GM20431 (cell line): ENCODE data around the gene DGKB.

Experiments
- in situ Hi-C: fragments of 300-500 bp; cut with MseI, MboI; formaldehyde crosslinking; loops from one replicate; pipeline ENCODE4 v1.15.0; 2020; ENCODE audit warnings: low sequenced_read_pairs; ENCODE audit not compliant: unreplicated experiment

Gene DGKB

DNA sequence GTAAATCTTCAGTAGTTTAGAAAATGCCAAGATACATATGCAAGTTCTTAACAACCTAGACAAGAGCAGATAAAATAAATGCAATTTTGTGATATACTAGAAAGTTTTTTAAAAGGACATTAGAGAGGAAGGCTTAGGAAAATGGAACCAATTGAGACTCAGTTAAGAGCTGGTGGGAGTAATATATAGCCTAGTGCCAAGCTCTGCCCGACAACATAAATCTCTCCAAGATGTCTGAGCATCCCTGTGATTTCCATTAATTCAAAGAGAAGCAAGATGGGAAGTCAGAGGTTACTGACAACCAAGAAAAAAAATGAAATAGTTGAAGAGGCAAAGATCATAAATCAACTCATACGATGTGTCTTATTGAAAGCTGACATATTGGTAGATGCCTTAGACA lies 74.5 kb downstream of the DGKB start:
- in situ Hi-C loops, result no loop called here

DNA sequence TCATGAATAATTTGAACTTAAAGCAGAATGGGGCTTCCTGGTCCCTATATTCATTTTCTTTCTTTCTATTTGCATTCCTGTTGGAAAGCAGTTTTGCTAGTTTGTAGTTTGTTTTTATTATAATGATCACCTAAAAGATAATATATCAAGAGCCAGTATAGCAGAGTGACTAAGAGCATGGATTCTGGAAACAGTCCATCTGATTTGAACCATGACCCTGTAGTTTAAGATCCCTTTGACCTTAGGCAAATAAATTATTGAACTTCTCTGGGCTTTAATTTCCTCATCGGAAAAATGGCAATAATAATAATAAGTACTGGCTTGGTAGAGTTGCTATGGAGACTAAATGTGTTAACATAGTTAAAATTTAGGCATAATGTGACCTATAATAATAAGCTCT lies 76.1 kb downstream of the DGKB start:
- in situ Hi-C loops, result no loop called here

DNA sequence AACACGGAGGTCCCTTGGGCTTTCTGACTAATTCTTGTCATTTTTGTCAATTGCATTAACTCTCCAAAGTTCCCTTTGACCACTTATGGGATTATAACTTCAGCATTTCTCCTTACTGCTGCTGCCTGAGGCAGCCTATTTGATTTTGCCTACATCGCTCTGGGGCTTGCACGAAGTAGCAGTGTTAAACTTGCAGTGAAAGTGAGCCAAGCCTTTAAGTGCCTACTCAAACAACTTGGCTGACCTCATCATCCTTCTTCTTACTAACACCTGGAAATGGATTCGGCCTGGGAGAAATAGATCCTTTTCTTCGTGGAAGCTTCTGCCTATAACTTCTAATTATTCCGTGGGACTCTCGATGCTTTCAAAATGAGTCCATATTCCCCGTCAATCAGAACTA lies 76.6 kb downstream of the DGKB start:
- in situ Hi-C loops, result no loop called here

DNA sequence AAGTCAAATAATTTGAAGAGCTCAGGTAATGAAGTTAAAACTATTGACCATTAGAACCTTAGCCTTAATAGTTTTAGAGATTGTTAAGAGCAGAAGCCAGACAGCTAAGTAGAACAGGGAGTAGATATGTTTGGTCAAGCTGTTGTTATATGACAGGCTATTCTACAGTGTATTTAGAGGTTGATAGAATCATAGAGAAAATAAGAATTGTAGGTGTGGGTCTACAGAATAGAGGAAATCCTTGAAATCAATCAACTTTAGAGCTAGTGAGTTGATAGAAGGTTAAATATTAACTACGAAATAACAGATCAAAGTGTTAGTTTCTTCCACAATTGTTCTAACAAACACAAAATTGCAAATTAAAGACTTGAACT lies 80.1 kb downstream of the DGKB start:
- in situ Hi-C loops, result no loop called here

DNA sequence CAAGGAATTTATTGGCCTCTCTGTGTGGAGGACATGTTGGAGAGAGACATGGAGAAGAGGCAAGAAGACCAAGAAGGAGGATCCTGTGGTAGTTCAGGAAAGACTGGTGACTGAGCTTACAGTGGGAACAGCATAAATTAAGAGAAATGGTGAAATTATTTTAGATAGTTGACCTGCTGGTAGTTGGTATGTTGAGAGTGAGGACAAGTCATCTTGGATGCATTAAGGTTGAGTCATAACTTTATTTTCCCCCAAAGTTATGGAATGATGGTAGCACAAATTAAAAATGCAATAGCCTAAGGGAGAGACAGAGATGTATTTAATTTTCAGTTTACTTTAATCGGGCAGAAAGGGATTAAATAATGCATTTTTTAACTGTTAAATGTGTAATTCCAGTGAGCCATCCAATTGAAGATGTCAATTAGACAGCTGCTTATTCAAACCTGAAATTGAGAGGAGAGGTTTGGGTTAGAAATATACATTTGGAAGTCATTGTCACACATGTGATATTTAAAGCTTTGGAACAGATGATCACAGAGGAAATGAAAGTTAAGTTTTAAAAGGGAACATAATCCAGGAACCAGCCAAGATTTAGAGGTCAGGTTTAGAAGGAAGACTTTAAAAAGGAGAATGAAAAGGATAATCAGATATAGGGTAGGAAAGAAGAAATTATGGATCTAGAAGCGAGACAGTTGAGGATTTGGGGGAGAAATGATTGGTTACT lies 80.6 kb downstream of the DGKB start:
- in situ Hi-C loops, result no loop called here

DNA sequence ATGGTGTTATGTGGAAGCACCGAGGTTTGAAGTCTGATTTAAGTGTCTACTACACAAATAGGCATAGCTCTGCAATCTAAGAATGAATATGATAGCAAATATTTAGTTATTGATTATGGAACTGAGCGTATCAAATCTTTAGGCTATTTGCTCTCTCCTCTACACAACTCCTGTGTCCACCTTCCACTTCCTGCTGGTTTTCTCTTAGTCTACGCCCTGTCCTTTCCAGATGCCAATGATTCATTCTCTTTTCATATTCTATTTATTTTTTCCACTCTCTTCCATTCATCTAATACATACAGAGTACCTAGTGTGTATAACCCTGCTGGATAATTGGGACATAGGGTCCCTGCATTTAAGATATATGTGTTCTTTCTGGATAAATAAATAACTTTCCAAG lies 83.7 kb downstream of the DGKB start:
- in situ Hi-C loops, result no loop called here

DNA sequence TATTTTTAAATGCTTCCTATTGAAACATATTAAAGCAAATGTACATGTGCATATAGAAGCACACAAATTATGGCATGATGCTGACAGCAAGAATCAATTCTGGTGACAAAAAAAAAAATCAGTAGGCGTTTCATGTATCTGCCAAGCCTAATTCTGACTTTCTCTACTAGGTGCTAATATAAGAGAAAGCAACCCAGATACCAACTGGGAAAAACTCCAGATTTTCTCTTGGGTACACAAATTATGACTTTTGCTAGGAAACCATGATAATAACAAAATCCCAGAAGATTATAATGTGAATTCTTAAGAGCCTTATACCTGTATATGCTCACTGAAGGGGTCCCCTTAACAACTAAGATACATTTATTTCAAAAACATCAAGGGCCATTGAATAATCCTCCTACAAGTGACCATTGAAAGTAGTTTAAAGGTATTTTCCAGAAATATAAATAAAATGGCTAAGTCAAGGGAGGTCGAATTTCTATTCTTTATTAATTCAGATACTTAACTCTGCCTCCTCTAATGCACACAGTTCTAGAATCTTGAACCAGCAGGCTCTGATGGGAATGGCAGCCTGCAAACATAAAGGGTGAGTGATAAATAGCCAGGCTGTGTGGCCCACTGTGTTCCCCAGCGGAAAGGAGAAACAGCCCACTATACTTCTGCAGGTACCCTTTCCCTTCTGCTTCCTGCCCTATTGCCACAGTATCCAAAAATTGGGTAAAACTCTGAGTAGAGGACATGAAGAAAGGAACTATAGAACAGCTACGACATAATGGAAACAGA lies 84.5 kb downstream of the DGKB start:
- in situ Hi-C loops, result no loop called here

DNA sequence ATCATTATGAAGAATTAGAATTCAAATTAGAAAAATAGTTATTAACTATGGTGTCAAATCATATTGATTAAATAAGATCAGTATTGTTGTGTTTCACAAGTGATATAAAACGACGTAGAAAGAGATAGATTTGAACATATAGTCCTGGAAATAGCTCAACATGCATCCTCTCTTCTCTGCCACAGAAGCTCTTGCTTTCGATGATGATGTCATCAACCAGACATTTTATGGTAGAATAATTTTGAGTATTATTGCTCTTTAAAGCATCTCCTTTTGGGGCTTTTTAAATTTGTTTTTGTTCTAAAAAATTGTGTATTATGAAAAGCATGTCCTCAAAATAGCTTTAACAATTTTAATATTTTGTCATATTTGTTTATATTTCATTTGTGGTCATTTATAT lies 95.0 kb downstream of the DGKB start:
- in situ Hi-C loops, result no loop called here

DNA sequence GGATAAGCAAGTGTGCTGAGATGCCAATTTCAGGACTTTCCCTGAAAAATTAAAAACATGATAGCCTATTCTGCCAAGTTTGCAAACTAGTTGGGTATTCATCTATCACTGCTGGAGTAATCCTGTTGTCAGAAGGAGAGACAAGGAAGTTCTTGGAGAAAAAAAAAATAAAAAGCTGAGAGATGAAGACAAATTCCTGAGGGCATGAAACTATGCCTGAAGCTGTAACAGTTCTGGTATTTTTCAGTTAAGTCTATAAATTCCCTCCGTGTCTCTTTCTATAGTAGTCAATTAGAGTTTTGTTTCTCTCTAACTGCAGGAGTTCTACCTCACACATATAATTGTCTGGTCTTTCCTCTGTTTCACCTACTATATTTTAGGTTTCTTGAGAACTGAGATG lies 95.7 kb downstream of the DGKB start:
- in situ Hi-C loops, result no loop called here

DNA sequence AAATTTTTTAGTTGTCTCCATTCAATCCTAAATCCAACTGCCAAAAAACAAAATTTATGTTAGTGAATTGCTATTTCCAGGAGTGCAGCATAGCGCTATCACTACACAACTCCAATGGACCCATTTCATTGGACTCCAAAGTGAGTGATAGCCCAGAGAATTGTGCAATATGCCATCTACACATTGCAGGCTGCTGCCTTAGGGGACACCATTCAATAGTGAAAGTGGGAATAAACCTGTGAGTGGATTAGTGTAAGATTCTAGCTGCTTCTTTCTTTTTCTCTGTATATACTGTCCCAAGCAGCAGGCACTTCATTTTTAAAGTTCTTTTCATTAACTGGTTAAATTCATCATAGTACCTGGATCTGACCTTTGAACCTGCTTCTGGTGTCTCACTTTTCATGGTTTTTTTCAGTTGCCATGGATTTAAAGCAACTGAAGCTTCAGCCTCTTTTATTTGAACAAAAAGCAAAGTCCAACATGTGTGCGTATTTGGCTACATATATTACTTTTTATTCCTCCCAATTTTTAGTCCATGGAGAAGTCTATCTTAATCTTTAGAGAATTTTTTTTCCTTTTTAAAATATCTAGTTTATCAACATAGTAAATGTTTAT lies 97.3 kb downstream of the DGKB start:
- in situ Hi-C loops, result no loop called here

DNA sequence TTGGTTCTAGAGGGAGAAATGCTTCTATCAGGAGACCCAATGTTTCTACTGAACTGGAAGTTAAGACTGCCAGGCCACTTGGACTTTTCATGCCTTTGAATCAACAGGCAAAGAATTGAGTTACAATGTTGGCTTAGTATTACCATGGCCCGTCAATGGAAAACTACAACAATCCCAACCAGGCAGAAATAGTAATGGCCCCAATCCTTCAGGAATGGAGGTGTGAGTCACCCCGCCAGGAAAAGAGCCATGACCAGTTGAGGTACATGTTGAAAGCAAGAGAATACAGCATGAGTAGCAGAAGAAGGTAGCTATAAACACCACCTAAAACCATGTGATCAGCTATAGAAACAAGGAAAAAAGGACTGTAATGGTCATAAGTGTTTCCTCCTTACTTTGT lies 101.9 kb downstream of the DGKB start:
- in situ Hi-C loops, result no loop called here

DNA sequence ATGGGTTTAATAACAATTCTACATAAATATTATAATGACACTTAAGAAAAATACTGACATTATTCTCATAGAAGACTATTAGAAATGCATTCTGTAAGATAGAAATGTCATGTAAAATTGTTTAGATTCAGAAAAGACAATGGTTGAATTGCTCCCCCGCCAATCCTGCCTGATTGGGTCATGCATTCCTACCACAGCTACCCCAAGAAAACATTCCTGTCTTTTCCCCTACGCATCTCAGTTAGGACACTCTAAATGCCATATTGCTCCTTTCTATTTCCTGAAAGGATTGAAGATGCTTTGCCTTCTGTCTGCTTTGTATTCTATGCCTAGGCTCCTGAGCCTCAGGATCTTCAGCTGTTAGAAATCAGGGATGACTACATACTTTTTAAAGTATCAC lies 109.4 kb downstream of the DGKB start:
- in situ Hi-C loops, result no loop called here

DNA sequence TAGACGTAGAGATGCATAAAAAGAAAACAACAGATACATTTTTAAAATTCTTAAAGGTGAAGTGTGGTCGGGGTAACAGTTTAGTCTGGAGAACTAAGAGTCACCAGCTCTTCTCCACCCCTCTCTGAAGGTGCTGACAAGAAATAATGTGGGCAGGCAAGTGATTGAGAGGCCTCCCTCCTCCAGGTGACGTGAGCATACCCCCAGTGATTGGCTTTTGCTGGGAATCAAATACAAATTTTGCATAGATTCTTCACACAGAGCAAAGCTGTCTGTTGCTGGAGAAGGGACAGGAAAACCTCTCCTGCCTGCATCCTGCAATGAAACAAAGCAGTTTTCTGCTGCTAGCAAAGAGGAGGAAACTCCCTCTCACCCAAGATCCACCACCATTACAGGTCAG lies 115.0 kb downstream of the DGKB start:
- in situ Hi-C loops, result no loop called here

DNA sequence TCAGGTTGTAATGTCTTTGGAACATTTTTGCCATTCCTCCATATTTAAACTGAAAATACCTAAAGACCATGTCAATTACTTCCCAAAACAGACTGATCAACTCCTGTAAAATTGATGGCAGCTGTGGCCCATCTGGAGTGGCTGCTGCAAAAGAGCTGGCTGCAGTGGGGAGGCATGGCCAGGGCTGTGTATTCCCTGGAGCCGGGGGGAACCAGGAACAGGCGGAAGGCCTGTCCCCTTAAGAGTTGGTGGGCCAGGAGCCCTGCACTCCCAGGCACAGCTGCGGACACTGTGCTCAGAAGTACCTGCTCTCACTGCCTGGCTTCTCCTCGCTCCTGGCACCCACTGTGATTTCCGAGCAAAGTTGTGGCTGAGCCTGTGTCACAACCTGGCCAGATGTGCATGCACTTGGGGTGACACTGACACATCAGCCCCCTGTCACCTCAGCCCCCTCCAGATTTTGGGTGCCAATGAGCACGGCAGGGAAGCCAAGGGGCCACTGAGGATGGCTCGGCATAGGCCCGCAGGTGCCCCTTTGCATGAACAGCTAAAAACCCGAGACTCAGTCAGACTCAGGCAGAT lies 116.1 kb downstream of the DGKB start:
- in situ Hi-C loops, result no loop called here

DNA sequence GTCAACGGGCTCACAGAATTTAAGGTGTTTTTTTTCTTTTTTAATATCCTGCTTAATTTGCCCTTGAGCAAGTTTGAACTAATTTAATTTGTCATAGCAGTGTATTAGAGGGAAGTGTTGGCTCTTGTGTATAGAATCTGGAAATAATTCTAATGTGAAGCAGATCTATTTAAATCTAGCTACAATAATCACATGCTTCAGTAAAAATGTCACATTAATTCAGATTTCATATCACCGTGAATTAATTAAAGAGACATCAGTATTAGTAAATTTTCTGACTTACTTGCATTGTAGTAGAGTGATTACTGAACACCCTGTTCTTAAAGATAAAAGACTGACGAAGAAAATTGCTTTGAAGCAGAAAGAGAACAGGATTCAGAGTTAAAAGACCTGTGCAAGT lies 124.7 kb downstream of the DGKB start:
- in situ Hi-C loops, result no loop called here

DNA sequence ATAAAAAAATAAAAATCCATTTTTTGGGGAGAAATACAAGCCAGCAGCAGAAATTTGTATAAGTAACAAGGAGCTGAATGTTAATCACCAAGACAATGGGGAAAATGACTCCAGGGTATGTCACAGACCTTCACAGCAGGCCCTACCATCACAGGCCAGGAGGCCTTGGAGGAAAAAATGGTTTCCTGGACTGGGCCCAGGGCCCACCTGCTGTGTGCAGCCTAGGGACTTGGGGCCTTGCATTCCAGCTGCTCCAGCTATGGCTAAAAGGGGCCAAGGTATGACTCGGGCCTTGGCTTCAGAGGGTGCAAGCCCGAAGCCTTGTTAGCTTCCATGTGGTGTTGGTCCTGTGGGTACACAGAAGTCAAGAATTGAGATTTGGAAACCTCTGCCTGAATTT lies 126.3 kb downstream of the DGKB start:
- in situ Hi-C loops, result no loop called here

DNA sequence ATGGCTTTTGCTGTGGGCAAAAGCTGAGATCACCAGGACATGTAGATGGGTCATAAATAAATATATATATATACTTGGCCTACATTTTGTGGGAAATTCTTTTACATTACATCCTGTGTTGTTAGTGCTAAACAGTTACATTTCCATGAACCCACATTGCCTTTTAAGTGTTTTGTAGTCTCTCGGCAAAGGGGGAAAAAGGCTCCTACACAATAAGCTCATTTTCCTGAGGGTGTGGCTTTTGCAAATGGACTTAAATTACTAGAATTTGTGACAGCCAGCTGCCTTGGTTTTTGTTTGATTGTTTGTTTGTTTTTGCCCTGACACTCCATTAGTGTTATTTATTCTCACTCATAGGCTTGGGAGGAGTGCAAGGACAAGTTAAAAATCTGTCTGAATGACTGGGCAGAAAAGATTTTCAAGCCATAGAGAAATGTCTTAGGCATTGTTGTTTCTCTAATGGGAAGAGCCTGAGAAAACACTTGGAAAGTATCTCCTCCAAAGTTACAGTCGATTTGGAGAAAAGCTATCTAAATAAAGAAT lies 128.8 kb downstream of the DGKB start:
- in situ Hi-C loops, result no loop called here

DNA sequence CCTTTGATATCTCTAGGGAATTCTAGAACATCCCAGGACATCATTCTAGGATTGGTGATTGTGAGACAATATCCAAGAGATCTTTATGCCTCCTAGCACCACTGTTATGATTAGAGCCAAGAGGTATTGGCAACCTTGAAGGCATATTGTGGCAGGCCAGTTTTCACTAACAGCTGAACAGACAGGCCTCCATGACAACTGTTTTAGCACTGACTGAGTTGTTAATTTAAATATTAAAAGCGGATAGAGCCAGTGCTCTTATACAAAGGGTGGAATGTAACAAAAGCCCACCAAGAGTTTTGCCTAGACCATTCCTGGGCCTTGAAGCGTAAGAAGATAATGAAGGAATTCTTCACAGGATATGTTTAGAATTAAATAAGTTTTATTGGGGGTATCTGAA lies 131.9 kb downstream of the DGKB start:
- in situ Hi-C loops, result no loop called here

DNA sequence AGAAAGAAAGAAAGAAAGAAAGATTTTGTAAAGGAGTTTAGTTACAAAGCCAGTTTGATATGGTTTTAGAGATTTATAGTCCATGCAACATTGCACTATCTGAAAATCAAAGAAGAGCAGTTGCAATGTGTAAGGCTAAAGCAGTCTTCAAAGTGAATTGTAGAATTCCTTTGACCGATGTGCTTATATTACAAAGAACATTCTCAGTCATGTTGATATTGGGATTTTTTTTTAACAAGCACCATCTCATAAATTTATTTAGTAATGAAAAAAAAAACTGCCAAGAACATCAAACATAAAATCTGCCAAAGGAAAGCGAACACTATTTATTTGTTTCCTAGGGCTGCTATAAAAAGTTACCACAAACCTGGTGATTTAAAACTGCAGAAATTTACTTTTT lies 133.3 kb downstream of the DGKB start:
- in situ Hi-C loops, result no loop called here

DNA sequence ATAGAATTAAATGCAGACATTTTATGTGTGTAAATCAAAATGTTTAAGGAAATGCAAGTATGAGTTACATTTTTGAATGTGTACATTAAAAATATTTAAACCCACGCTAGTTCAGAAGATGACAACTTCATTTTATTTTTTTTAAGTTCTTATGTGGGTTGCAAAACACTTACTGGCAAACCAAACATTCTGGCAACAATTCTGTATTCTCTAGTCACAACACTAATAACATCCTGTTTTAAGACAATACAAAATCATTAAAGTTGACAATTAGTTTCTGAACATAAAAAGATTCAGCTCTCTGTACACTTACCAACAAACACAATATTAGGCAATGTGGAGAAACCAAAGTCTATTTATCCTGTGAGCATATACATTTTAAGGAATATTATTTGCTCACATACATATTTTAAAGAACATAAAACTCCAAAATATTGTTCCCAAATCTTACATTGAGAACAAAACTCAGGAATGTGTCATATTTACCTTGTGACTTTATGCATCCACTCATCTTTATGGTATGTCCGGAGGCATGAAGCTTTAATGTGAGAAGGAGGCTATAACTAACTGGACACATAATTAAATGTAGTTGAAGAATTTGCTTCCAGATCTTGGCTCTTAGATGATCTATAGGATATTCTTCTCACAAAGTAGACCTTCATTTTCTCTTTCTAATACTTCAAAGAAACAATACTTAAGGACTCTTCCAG lies 134.7 kb downstream of the DGKB start:
- in situ Hi-C loops, result no loop called here
